Stomach (tissue), 9 donors: Measurements from ENCODE around the gene ZKSCAN1. TPM values are rescaled to one million over a fixed set of nuclear protein-coding genes. Genes with fewer than 3 reads are reported as not detected.

ENCODE experiments used
- DNase-seq, 2 donors: peaks; one replicate each; pipeline versions ENCODE4 v3.0.0 to v3.0.0-alpha.2; 2013 to 2019
- H3K27ac ChIP-seq, 5 donors: fragments of 200-600 bp in 4 of 5; sonication (generic) in 4 of 5; one replicate each; pipeline ENCODE4 v1.5.1; 2013 to 2019; ENCODE audit warnings: mild to moderate bottlenecking in 1 of 5, moderate library complexity in 1 of 5
- H3K27me3 ChIP-seq, 3 donors: fragments of 200-600 bp; sonication (generic); one replicate each; pipeline ENCODE4 v1.5.1; 2017 to 2019; ENCODE audit warnings: mixed run types in 1 of 3
- H3K36me3 ChIP-seq, 4 donors: fragments of 200-600 bp; sonication (generic); 1 replicate in 3 of 4; 2 replicates in 1 of 4; pipeline ENCODE4 v1.5.1; 2016 to 2019
- H3K4me1 ChIP-seq, 4 donors: fragments of 200-600 bp; sonication (generic); one replicate each; pipeline ENCODE4 v1.5.1; 2016 to 2019
- H3K4me3 ChIP-seq, 4 donors: fragments of 200-600 bp; sonication (generic) in 3 of 4; one replicate each; pipeline ENCODE4 v1.5.1; 2016 to 2019; ENCODE audit warnings: mild to moderate bottlenecking in 1 of 4
- H3K9me3 ChIP-seq, 4 donors: fragments of 200-600 bp; sonication (generic); one replicate each; pipeline ENCODE4 v1.5.1; 2016 to 2019
- EP300 ChIP-seq: sonication (generic); formaldehyde crosslinking; IDR thresholded peaks from one replicate; pipeline ENCODE4 v1.6.1; 2017; ENCODE audit warnings: antibody characterized with exemption
- POLR2A ChIP-seq, 4 donors: fragments of 450-650 bp; IDR thresholded peaks; one replicate each; pipeline ENCODE4 v1.6.1; 2016; ENCODE audit warnings: antibody characterized with exemption in 4 of 4, control low read depth in 2 of 4, mild to moderate bottlenecking in 1 of 4, moderate library complexity in 1 of 4
- POLR2AphosphoS5 ChIP-seq, 3 donors: sonication (generic); formaldehyde crosslinking; IDR thresholded peaks; one replicate each; pipeline ENCODE4 v1.6.1; 2016; ENCODE audit warnings: antibody characterized with exemption in 3 of 3
- WGBS, 5 donors: extraction: QIAGEN DNeasy Blood & Tissue Kit in 3 of 5; methylation state at CpG; one replicate each; pipeline versions ENCODE4 v1.1.5 to v1.1.7; 2013 to 2018; 5-methylcytosine and 5-hydroxymethylcytosine counted together
- intact Hi-C: fragments of 100-400 bp; cut with DNase I; formaldehyde crosslinking; loops from one replicate; pipeline ENCODE4 v1.15.1; 2023; ENCODE audit warnings: low total_unique reads
- polyA plus RNA-seq, 3 donors: library from polyadenylated mRNA; stranded (reverse); fragments of 200-250 nt; gene quantifications; one replicate each; pipeline ENCODE4 v1.2.3, GENCODE V29; 2013
- total RNA-seq, 5 donors: library from RNA; depleted of rRNA; stranded (reverse); fragments of >200 nt; gene quantifications; one replicate each; pipeline versions ENCODE4 v1.1.0 to v1.2.3, GENCODE V29; 2014 to 2016
- TF ChIP-seq, protein P1 (sequence below), 7 experiments: fragments of 450-650 bp in 4 of 7; fragments of 200-600 bp in 3 of 7; sonication (generic) in 3 of 7; IDR thresholded peaks; one replicate each; pipeline ENCODE4 v1.5.1; 2016 to 2019; ENCODE audit warnings: antibody characterized with exemption in 7 of 7, control low read depth in 2 of 7, mild to moderate bottlenecking in 1 of 7
- donor health status: healthy with polysubstance abuse.
- donor health status: Bipolar disorder and iron deficiency.
- donor health status: healthy.

ZKSCAN1 gene
- total and polyA plus RNA-seq, 8 donors: 9.5 to 153 (median 50.4) TPM

DNA sequence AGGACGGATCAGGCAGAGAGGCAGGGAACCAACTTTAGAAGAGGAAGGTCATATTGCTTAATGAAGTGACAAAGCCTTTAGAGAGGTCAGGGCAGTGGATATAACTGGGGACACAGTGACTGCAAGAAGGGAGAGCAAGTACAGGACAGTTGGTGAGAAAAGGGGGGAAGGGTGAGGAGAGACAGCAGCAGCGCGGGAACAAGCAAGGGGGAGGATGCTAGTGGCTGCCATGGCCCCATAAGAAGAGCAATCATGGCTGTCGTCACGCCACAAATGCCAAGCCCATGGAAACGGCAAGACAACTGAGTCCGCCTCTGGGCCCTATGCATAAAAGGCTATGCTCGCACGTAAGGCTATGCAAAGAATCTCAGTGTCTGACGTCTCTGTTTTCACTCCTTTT, 57.1 kb downstream of the ZKSCAN1 start:
- Histone ChIP-seq H3K4me1 (peaks cover 0 to 6% (median 0%) of the 10 kb centered on the region in 4 donors), H3K36me3 (peaks cover 75 to 100% (median 99%) of the 10 kb centered on the region in 4 donors), H3K27ac (no peak overlapping the region), H3K9me3 (peaks cover 14 to 37% (median 32%) of the 10 kb centered on the region in 4 donors), H3K27me3 (no peaks in the 10 kb centered on the region), H3K4me3 (no peak overlapping the region)
- intact Hi-C loops: no loop called here
- 92 to 99% (median 98%) methylated on average over 10 of the region's 10 CpGs for WGBS, 5 donors
- TF ChIP-seq EP300 (no peak), POLR2A (IDR thresholded peaks at IDR 0.05) (no peak), POLR2AphosphoS5 (IDR thresholded peaks at IDR 0.05) (no peak)
- TF ChIP-seq, protein P1, sequence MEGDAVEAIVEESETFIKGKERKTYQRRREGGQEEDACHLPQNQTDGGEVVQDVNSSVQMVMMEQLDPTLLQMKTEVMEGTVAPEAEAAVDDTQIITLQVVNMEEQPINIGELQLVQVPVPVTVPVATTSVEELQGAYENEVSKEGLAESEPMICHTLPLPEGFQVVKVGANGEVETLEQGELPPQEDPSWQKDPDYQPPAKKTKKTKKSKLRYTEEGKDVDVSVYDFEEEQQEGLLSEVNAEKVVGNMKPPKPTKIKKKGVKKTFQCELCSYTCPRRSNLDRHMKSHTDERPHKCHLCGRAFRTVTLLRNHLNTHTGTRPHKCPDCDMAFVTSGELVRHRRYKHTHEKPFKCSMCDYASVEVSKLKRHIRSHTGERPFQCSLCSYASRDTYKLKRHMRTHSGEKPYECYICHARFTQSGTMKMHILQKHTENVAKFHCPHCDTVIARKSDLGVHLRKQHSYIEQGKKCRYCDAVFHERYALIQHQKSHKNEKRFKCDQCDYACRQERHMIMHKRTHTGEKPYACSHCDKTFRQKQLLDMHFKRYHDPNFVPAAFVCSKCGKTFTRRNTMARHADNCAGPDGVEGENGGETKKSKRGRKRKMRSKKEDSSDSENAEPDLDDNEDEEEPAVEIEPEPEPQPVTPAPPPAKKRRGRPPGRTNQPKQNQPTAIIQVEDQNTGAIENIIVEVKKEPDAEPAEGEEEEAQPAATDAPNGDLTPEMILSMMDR (IDR thresholded peaks at IDR 0.05): no peak
- no peak for DNase-seq

DNA sequence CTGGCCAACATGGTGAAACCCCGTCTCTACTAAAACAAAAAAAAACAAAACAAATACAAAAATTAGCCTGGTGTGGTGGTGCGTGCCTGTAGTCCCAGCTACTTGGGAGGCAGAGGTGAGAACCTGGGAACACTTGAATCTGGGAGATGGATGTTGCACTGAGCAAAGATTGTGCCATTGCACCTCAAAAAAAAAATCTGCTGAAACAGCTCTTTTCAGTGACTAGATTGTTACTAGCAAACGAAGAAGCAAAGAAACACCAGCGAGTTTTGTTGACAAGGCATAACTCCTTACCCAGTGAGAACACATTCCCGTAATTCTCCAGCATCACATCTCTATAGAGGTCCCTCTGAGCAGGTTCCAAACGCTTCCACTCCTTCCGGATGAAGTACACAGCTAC, 59.4 kb downstream of the ZKSCAN1 start:
- 91 to 96% (median 96%) methylated on average over 7 of the region's 7 CpGs for WGBS, 5 donors
- intact Hi-C loops: no loop called here
- Histone ChIP-seq H3K36me3 (peaks cover 73 to 99% (median 98%) of the 10 kb centered on the region in 4 donors), H3K27ac (no peak overlapping the region), H3K9me3 (peaks cover 14 to 35% (median 31%) of the 10 kb centered on the region in 4 donors), H3K27me3 (no peaks in the 10 kb centered on the region), H3K4me3 (no peak overlapping the region), H3K4me1 (peaks cover 6 to 29% (median 16%) of the 10 kb centered on the region in 4 donors)
- TF ChIP-seq POLR2AphosphoS5 (IDR thresholded peaks at IDR 0.05) (no peak), EP300 (no peak), POLR2A (IDR thresholded peaks at IDR 0.05) (no peak)
- TF ChIP-seq, protein P1 (IDR thresholded peaks at IDR 0.05): no peak
- DNase-seq: no peak

DNA sequence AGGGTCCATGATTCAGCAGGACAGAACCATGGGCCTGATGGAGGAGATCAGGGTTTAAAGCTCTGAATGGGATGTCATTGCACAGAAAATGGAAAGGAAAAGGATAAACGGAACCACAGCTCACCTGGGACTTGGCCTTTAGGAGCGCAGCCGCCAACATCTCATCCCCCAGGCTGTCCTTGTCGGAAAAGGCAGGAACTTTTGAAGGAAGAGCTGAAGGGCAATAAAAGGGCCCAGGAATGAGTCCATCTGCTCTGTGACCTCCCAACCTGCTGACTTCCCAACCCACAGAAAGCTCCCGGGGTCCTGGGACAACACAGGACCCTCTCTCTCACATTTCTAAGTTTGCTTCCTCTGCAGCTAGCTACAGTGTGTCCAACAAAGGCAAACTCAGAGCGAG, 60.0 kb downstream of the ZKSCAN1 start:
- TF ChIP-seq POLR2AphosphoS5 (IDR thresholded peaks at IDR 0.05) (no peak), EP300 (no peak), POLR2A (IDR thresholded peaks at IDR 0.05) (no peak)
- TF ChIP-seq, protein P1 (IDR thresholded peaks at IDR 0.05): no peak
- H3K27me3 ChIP-seq: no peaks in the 10 kb centered on the region
- peaks cover 14 to 29% (median 27%) of the 10 kb centered on the region in 4 donors for H3K9me3 ChIP-seq
- 89 to 99% (median 95%) methylated on average over 6 of the region's 6 CpGs for WGBS, 5 donors
- no peak for DNase-seq
- peaks cover 68 to 93% (median 92%) of the 10 kb centered on the region in 4 donors for H3K36me3 ChIP-seq
- intact Hi-C loops: no loop called here
- no peak overlapping the region for H3K4me3 ChIP-seq
- H3K4me1 ChIP-seq: peaks cover 12 to 34% (median 22%) of the 10 kb centered on the region in 4 donors
- no peak overlapping the region for H3K27ac ChIP-seq

DNA sequence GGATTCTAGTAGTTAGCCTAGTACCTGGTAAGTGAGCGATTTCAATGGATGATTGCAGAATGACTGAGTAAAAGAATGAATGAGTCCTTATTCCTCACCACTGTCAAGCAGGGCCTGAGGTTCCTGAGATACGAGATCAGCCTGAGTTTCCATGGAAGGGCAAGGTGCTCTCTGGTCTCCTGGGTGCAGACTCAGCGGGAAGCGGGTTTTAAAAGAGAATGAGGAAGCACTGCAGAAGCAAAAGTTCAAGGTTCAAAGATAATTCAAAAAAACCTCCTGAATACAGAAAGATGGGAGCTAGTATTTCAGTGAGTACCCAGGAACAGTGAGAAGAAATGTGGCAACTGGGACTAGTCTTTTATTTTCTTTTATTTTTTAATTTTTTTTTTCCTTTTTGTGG, 61.8 kb downstream of the ZKSCAN1 start:
- Histone ChIP-seq H3K27me3 (no peaks in the 10 kb centered on the region), H3K27ac (no peak overlapping the region), H3K36me3 (peaks cover 50 to 75% (median 74%) of the 10 kb centered on the region in 4 donors), H3K9me3 (peaks cover 2 to 12% (median 9%) of the 10 kb centered on the region in 4 donors), H3K4me1 (peaks cover 21 to 44% (median 34%) of the 10 kb centered on the region in 4 donors), H3K4me3 (no peak overlapping the region)
- no peak for DNase-seq
- TF ChIP-seq POLR2A (IDR thresholded peaks at IDR 0.05): no peak
- TF ChIP-seq POLR2AphosphoS5 (IDR thresholded peaks at IDR 0.05): no peak
- intact Hi-C loops: no loop called here
- WGBS, 5 donors: 81 to 95% (median 90%) methylated on average over 4 of the region's 4 CpGs

DNA sequence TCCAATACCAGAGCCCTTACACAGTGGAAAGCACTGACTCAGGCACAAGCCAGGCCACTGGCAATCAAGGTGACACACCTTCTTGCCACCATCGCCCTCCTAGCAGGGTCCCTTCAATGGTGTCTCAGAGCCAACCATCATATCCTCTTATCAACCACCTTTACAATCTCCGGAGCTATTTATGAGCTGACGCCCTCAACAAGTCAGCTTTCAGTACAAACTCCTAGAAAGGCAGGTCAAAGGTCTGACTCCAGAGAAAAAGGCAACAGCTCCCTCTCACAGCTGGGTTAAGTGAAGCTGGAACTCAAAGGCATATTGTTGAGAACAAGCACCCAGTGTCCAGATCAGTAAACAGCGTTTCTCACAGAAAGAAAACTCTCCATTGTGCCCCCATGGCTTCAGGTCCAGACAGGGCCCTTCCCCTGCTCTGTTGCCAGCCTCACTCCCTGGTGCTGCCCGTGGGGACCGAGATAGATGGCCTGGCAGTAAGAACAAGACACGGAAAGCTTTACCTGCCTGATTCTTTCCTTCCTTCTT, 63.7 kb downstream of the ZKSCAN1 start:
- intact Hi-C loops: no loop called here
- Histone ChIP-seq H3K4me3 (peak overlapping the region in 1 of 4 donors; percentile 10), H3K27me3 (no peaks in the 10 kb centered on the region), H3K27ac (no peak overlapping the region), H3K36me3 (peaks cover 32 to 56% (median 55%) of the 10 kb centered on the region in 4 donors), H3K9me3 (no peaks in the 10 kb centered on the region), H3K4me1 (peaks cover 29 to 51% (median 41%) of the 10 kb centered on the region in 4 donors)
- DNase-seq: no peak
- WGBS, 5 donors: 41 to 66% (median 57%) methylated on average over 7 of the region's 7 CpGs
- TF ChIP-seq, protein P1 (IDR thresholded peaks at IDR 0.05): no peak
- TF ChIP-seq EP300: no peak
- no peak for TF ChIP-seq POLR2A (IDR thresholded peaks at IDR 0.05)
- TF ChIP-seq POLR2AphosphoS5 (IDR thresholded peaks at IDR 0.05): no peak
